IMR-90 (cell line): ENCODE data around the gene CTIF. TPM values are rescaled to one million over a fixed set of nuclear protein-coding genes. Genes with fewer than 3 reads are reported as not detected.
A peak's percentile ranks its signal among the peaks of the same experiment; 100 is the strongest.
"Not testable (repeated sequence)": the region's sequence is repeated elsewhere in the genome, so short reads cannot be mapped to it uniquely, and the experiment has no call there.

Source experiments
- ATAC-seq: fragments of 200-7000 bp; cut with Tn5 transposase; 2 replicates; pipeline ENCODE4 v1.9.1; 2020; ENCODE audit warnings: low read depth, mild to moderate bottlenecking, moderate library complexity
- BruUV-seq: library from RNA; stranded (reverse); fragments of 400-500 nt; replicated peaks from 2 replicates; lab custom pipeline; 2021; lab: Mats Ljungman, UMichigan
- CTCF ChIA-PET: fragments of 300-600 bp; formaldehyde crosslinking; extraction: SDS; loops from one replicate; lab custom pipeline; 2021; ENCODE audit warnings: antibody characterized with exemption; lab: Yijun Ruan, JAX
- POLR2A ChIA-PET: fragments of 300-600 bp; sonication (Branson Sonifier 250); formaldehyde crosslinking; loops from one replicate; lab custom pipeline; 2022; ENCODE audit warnings: antibody characterized with exemption; ENCODE audit not compliant: unreplicated experiment; lab: Charles Lee
- DNase-seq: peaks from one replicate; pipeline ENCODE4 v3.0.0; 2013
- H2AFZ ChIP-seq: replicated peaks from 2 replicates; pipeline ENCODE3; 2013; ENCODE audit warnings: low read length, mild to moderate bottlenecking; ENCODE audit not compliant: poor library complexity
- H2AK5ac ChIP-seq: 2 replicates; pipeline ENCODE4 v1.6.1; 2013; ENCODE audit warnings: low read depth, low read length, inconsistent platforms
- H2AK9ac ChIP-seq: replicated peaks from 2 replicates; pipeline ENCODE3; 2013; ENCODE audit warnings: mild to moderate bottlenecking, low read depth, low read length, moderate library complexity; ENCODE audit not compliant: poor library complexity
- H2BK120ac ChIP-seq: 2 replicates; pipeline ENCODE4 v1.6.1; 2013; ENCODE audit warnings: low read depth, low read length, inconsistent platforms
- H2BK15ac ChIP-seq: 3 replicates; pipeline ENCODE4 v1.6.1; 2013; ENCODE audit warnings: low read depth, low read length, inconsistent platforms
- H2BK20ac ChIP-seq: 2 replicates; pipeline ENCODE4 v1.6.1; 2013; ENCODE audit warnings: low read depth, mild to moderate bottlenecking, inconsistent platforms, low read length, moderate library complexity
- H2BK5ac ChIP-seq: 2 replicates; pipeline ENCODE4 v1.6.1; 2013; ENCODE audit warnings: mild to moderate bottlenecking, low read depth, low read length, inconsistent platforms; ENCODE audit not compliant: poor library complexity, severe bottlenecking
- H3K14ac ChIP-seq: replicated peaks from 2 replicates; pipeline ENCODE4 v1.6.1; 2013; ENCODE audit warnings: low read depth, low read length, inconsistent platforms
- H3K18ac ChIP-seq: 2 replicates; pipeline ENCODE4 v1.6.1; 2013; ENCODE audit warnings: low read depth, low read length, control low read depth
- H3K23ac ChIP-seq: 2 replicates; pipeline ENCODE4 v1.6.1; 2013; ENCODE audit warnings: low read depth, low read length, inconsistent platforms
- H3K27ac ChIP-seq: 2 replicates; pipeline ENCODE4 v1.5.1; 2013; ENCODE audit warnings: mild to moderate bottlenecking, control low read depth, low read length; ENCODE audit not compliant: insufficient read depth
- H3K27me3 ChIP-seq: 2 replicates; pipeline ENCODE4 v1.6.1; 2013; ENCODE audit warnings: low read length; ENCODE audit not compliant: control insufficient read depth, insufficient read depth
- H3K36me3 ChIP-seq: 2 replicates; pipeline ENCODE4 v1.6.1; 2013; ENCODE audit warnings: low read length, mixed read lengths; ENCODE audit not compliant: control insufficient read depth, insufficient read depth
- H3K4ac ChIP-seq: 2 replicates; pipeline ENCODE4 v1.6.1; 2013; ENCODE audit warnings: low read depth, low read length, inconsistent platforms
- H3K4me1 ChIP-seq: 2 replicates; pipeline ENCODE4 v1.6.1; 2013; ENCODE audit warnings: low read length, mixed read lengths; ENCODE audit not compliant: control insufficient read depth, insufficient read depth
- H3K4me2 ChIP-seq: 2 replicates; pipeline ENCODE4 v1.6.1; 2013; ENCODE audit warnings: low read depth, mild to moderate bottlenecking, control low read depth, low read length, moderate library complexity
- H3K4me3 ChIP-seq: 2 replicates; pipeline ENCODE4 v1.5.1; 2013; ENCODE audit warnings: low read depth, mild to moderate bottlenecking, control low read depth, low read length, moderate library complexity; ENCODE audit not compliant: insufficient read depth
- H3K56ac ChIP-seq: 2 replicates; pipeline ENCODE4 v1.6.1; 2013; ENCODE audit warnings: low read length, inconsistent platforms; ENCODE audit not compliant: insufficient read depth; ENCODE audit errors: extremely low read depth
- H3K79me1 ChIP-seq, 2 experiments: 2 replicates each; pipeline ENCODE4 v1.6.1; 2013; ENCODE audit warnings: low read length in 2 of 2, inconsistent platforms in 1 of 2, low read depth in 1 of 2
- H3K9ac ChIP-seq: 2 replicates; pipeline ENCODE4 v1.6.1; 2013; ENCODE audit warnings: low read depth, low read length, control low read depth
- H3K9me1 ChIP-seq: 2 replicates; pipeline ENCODE4 v1.6.1; 2013; ENCODE audit warnings: low read length, inconsistent platforms; ENCODE audit not compliant: insufficient read depth
- H3K9me3 ChIP-seq: 2 replicates; pipeline ENCODE4 v1.6.1; 2013; ENCODE audit warnings: low read length; ENCODE audit not compliant: control insufficient read depth, insufficient read depth
- H4K20me1 ChIP-seq: 2 replicates; pipeline ENCODE4 v1.6.1; 2013; ENCODE audit warnings: low read length, inconsistent platforms; ENCODE audit not compliant: insufficient read depth
- H4K5ac ChIP-seq: 2 replicates; pipeline ENCODE4 v1.6.1; 2013; ENCODE audit warnings: mild to moderate bottlenecking, low read depth, low read length, control low read depth
- H4K8ac ChIP-seq, 2 experiments: 2 replicates each; pipeline ENCODE4 v1.6.1; 2013; ENCODE audit warnings: low read depth in 2 of 2, low read length in 2 of 2, control low read depth in 1 of 2, inconsistent platforms in 1 of 2
- H4K91ac ChIP-seq: 2 replicates; pipeline ENCODE4 v1.6.1; 2013; ENCODE audit warnings: low read depth, low read length, inconsistent platforms; ENCODE audit not compliant: insufficient read depth
- WGBS, 2 experiments: methylation state at CpG; one replicate each; pipeline versions ENCODE4 v1.1.5 to v1.1.7; 2013; ENCODE audit warnings: missing lambda C conversion rate in 2 of 2; ENCODE audit not compliant: insufficient read length in 1 of 2; ENCODE audit errors: extremely low coverage in 2 of 2; 5-methylcytosine and 5-hydroxymethylcytosine counted together
- dilution Hi-C: fragments of 300-500 bp; cut with HindIII; formaldehyde crosslinking; loops from one replicate; pipeline ENCODE4 v1.14.3; 2018; ENCODE audit warnings: low sequenced_read_pairs; ENCODE audit not compliant: unreplicated experiment
- in situ Hi-C: fragments of 300-500 bp; cut with MboI; formaldehyde crosslinking; loops from 3 replicates; pipeline ENCODE4 v1.14.3; 2019; ENCODE audit warnings: low sequenced_read_pairs, inconsistent platforms, mixed read lengths
- intact Hi-C: fragments of 100-400 bp; cut with micrococcal nuclease; formaldehyde crosslinking; loops from 2 replicates; pipeline ENCODE4 v1.10.0; 2022
- polyA plus RNA-seq, 3 experiments: library from polyadenylated mRNA; depleted of rRNA; stranded (reverse); fragments of >200 nt; gene quantifications; 2 replicates each; pipeline ENCODE4 v1.2.3, GENCODE V29; 2012; ENCODE audit warnings: low replicate concordance in 1 of 3
- total RNA-seq: library from RNA; depleted of rRNA; stranded (reverse); fragments of >200 nt; gene quantifications from 2 replicates; pipeline ENCODE4 v1.2.3, GENCODE V29; 2012

The CTIF gene
- total and polyA plus RNA-seq, 2 of the 4 experiments (the other 2 are of a cell fraction), result 25.1 to 57.0 TPM

GRCh38 chr18:48870926-48871325, 332.1 kb downstream of the CTIF start:
- H3K4me2 ChIP-seq, H3K27ac ChIP-seq, DNase-seq, H3K9me3 ChIP-seq, H4K91ac ChIP-seq, H3K18ac ChIP-seq, H2BK5ac ChIP-seq, intact Hi-C loops, H3K9ac ChIP-seq, H3K36me3 ChIP-seq, H2BK15ac ChIP-seq, dilution Hi-C loops, H2BK20ac ChIP-seq, in situ Hi-C loops, H3K79me1 ChIP-seq, BruUV-seq, H3K27me3 ChIP-seq, H3K14ac ChIP-seq, H2BK120ac ChIP-seq, H3K4ac ChIP-seq, H3K23ac ChIP-seq, H3K56ac ChIP-seq, H2AK9ac ChIP-seq, H4K5ac ChIP-seq, H4K8ac ChIP-seq, CTCF ChIA-PET, H3K4me3 ChIP-seq, H2AFZ ChIP-seq, H4K20me1 ChIP-seq, POLR2A ChIA-PET, ATAC-seq: not testable (repeated sequence)
- 100% methylated on average over 1 of the region's 13 CpGs; no CpG with 5 or more reads in 1 of the 2 experiments for WGBS, 2 experiments
- peaks cover 18% of the 10 kb centered on the region for H3K4me1 ChIP-seq
- H3K9me1 ChIP-seq, result peaks cover 21% of the 10 kb centered on the region
- H2AK5ac ChIP-seq, result 0 out of 2 replicates have a peak overlapping the region, but pooled peaks have one; percentile 23
